ENCODE data around the gene EHMT1.

EHMT1 gene

DNA sequence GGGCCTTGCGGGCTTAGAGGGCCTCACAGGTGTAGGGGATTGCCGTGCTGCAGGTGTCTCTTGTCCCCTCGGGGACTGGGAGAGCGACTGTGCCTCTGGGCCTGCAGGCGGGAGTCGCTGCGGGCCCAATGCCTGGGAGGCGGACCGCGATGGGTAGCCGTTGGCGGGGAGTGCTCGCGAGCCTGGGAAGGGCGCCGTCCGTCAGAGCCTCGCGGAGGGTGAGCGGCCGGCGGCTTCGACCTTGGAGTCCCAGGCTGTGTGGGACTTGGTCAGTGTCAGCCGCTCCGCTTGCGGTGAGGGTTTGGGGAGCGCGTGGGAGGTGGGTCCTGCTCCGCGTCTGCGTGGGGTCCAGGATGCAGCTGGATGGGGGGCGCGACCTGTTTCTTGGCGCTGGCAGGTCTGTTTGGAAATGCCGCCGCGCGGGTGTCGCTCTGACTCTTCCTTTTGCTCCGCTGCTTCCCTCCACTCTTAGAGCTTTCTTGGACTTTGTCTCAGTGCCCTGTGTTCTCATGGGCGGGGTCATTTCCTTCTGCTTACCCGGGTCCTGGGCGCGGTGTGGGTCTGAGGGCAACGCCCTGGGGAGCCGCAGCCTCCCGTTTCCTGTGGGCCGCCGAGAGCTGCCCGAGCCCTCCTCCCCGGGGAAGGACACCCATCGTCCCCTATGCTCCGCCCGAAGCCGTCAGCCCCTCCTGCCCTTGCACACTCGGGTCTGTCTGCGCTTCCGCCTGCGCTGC, 169.9 kb downstream of the EHMT1 start:
- CTCF ChIA-PET: no interaction called here

DNA sequence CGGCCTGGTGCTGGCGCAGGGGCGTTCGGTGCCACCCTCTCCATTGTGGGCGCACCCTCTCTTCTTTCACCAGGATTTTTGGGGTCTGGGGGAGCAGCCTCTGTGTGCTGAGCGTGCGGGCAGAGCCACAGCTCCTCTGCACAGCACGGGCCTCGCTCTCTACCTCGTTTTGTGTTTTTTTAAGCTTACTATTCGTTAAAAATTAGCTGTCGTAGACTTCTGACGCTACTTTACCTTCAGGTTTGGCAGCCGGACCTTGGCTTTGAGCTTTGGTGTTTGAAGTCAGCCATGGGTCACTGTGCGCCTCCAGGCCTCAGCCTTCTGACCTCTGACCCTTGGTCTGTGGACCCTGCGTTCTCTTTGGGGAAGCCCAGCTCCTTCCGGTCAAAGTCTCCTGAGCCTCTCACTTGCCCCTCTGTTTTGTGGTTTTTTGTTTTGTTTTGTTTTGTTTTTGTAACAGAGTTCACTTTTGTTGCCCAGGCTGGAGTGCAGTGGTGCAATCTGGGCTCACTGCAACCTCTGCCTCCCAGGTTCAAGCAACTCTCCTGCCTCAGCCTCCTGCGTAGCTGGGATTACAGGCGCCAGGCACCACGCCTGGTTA, 170.6 kb downstream of the EHMT1 start:
- H3K27ac ChIP-seq (ENCODE audit: insufficient read depth in 1 of 2, low read depth in 1 of 2, low read length in 2 of 2, poor library complexity in 1 of 2, severe bottlenecking in 2 of 2): no peak overlapping the region
- DNase-seq: no peak
- no peaks in the 10 kb centered on the region for H3K9me3 ChIP-seq (ENCODE audit: control extremely low read depth in 1 of 5, control insufficient read depth in 4 of 5, insufficient read depth in 2 of 5, low read depth in 1 of 5, low read length in 4 of 5)
- ChIA-PET POLR2A (no interaction called here), CTCF (no interaction called here)
- WGBS (ENCODE audit: insufficient coverage): 91% methylated on average over 15 of the region's 20 CpGs
- H3K4me3 ChIP-seq (ENCODE audit: control insufficient read depth in 1 of 7, extremely low read depth in 1 of 7, insufficient read depth in 4 of 7, low read depth in 2 of 7, low read length in 6 of 7): no peak overlapping the region
- peaks cover 0 to 7% (median 0%) of the 10 kb centered on the region in 4 experiments for H3K4me1 ChIP-seq (ENCODE audit: control extremely low read depth in 1 of 4, control insufficient read depth in 4 of 4, insufficient read depth in 4 of 4, low read length in 3 of 4)
- H3K27me3 ChIP-seq (replicated peaks in 2 of 5; ENCODE audit: control insufficient read depth in 4 of 5, insufficient read depth in 5 of 5, low read length in 4 of 5): no peaks in the 10 kb centered on the region
- H3K36me3 ChIP-seq (ENCODE audit: control insufficient read depth in 4 of 4, insufficient read depth in 4 of 4, low read length in 3 of 4): peaks cover 18 to 83% (median 64%) of the 10 kb centered on the region in 4 experiments

More for the DNA sequence above, 169.9 kb downstream of the EHMT1 start:
- Histone ChIP-seq H3K9me3 (ENCODE audit: control extremely low read depth in 1 of 5, control insufficient read depth in 4 of 5, insufficient read depth in 2 of 5, low read depth in 1 of 5, low read length in 4 of 5) (no peaks in the 10 kb centered on the region), H3K27me3 (replicated peaks in 2 of 5; ENCODE audit: control insufficient read depth in 4 of 5, insufficient read depth in 5 of 5, low read length in 4 of 5) (no peaks in the 10 kb centered on the region), H3K27ac (ENCODE audit: insufficient read depth in 1 of 2, low read depth in 1 of 2, low read length in 2 of 2, poor library complexity in 1 of 2, severe bottlenecking in 2 of 2) (no peak overlapping the region), H3K36me3 (ENCODE audit: control insufficient read depth in 4 of 4, insufficient read depth in 4 of 4, low read length in 3 of 4) (peaks cover 18 to 86% (median 65%) of the 10 kb centered on the region in 4 experiments), H3K4me1 (ENCODE audit: control extremely low read depth in 1 of 4, control insufficient read depth in 4 of 4, insufficient read depth in 4 of 4, low read length in 3 of 4) (peaks cover 0 to 9% (median 0%) of the 10 kb centered on the region in 4 experiments), H3K4me3 (ENCODE audit: control insufficient read depth in 1 of 7, extremely low read depth in 1 of 7, insufficient read depth in 4 of 7, low read depth in 2 of 7, low read length in 6 of 7) (no peak overlapping the region)
- POLR2A ChIA-PET: no interaction called here
- WGBS (ENCODE audit: insufficient coverage): 95% methylated on average over 51 of the region's 59 CpGs
- peak in 1 of 3 donors; percentile 20 for DNase-seq

DNA sequence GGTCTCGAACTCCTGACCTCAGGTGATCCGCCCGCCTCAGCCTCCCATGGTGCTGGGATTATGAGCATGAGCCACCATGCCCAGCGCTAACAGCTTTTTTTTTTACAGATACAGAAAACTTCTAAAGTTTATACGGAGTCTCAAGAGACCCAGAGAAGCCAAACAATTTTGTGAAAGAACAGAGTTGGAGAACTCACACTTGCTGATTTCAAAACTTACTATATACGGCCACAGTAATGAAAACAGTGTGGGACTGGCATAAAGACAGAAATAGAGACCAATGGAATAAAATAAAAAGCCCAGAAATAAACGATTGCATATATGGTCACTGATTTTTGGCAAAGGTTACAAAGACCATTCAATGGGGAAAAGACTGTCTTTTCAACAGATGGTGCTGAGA, 173.1 kb downstream of the EHMT1 start:
- DNase-seq: no peak
- H3K4me1 ChIP-seq (ENCODE audit: control extremely low read depth in 1 of 4, control insufficient read depth in 4 of 4, insufficient read depth in 4 of 4, low read length in 3 of 4): no peaks in the 10 kb centered on the region
- WGBS (ENCODE audit: insufficient coverage): 100% methylated on average over 6 of the region's 7 CpGs
- POLR2A ChIA-PET: no interaction called here
- H3K27me3 ChIP-seq (replicated peaks in 2 of 5; ENCODE audit: control insufficient read depth in 4 of 5, insufficient read depth in 5 of 5, low read length in 4 of 5): no peaks in the 10 kb centered on the region
- H3K27ac ChIP-seq (ENCODE audit: insufficient read depth in 1 of 2, low read depth in 1 of 2, low read length in 2 of 2, poor library complexity in 1 of 2, severe bottlenecking in 2 of 2): no peak overlapping the region
- peaks cover 22 to 86% (median 63%) of the 10 kb centered on the region in 4 experiments for H3K36me3 ChIP-seq (ENCODE audit: control insufficient read depth in 4 of 4, insufficient read depth in 4 of 4, low read length in 3 of 4)
- H3K4me3 ChIP-seq (ENCODE audit: control insufficient read depth in 1 of 7, extremely low read depth in 1 of 7, insufficient read depth in 4 of 7, low read depth in 2 of 7, low read length in 6 of 7): no peak overlapping the region
- no peaks in the 10 kb centered on the region for H3K9me3 ChIP-seq (ENCODE audit: control extremely low read depth in 1 of 5, control insufficient read depth in 4 of 5, insufficient read depth in 2 of 5, low read depth in 1 of 5, low read length in 4 of 5)
- CTCF ChIA-PET: no interaction called here

DNA sequence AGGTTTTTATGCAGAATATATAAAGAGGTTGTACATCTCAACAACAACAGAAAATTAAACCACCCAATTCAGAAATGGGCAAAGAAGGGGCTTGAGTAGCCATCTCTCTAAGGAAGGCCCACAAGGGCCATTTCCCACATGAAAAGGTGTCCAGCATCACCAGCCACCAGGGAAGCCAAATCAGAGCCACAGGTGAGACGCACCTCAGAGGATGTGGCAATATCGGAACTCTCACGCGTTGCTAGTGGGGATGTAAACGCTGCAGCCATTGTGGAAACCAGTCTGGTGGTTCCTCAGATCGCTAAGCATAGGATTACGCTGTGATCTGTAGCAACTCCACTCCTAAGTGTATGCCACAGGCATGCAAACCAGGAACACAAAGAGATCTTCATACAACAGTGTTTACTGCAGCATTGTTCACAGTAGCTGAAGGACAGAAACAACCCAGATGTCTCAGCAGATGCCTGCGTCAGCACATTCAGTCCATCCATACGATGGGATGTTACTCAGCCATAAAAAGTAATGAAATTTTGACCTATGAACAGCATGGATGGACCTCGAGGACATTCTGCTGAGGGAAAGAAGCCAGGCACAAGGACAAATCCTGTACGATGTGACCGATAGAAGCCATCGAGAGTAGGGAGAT, 174.5 kb downstream of the EHMT1 start:
- 97% methylated on average over 13 of the region's 13 CpGs for WGBS (ENCODE audit: insufficient coverage)
- H3K27me3 ChIP-seq (replicated peaks in 2 of 5; ENCODE audit: control insufficient read depth in 4 of 5, insufficient read depth in 5 of 5, low read length in 4 of 5): no peaks in the 10 kb centered on the region
- DNase-seq: no peak
- ChIA-PET CTCF (no interaction called here), POLR2A (no interaction called here)
- H3K4me1 ChIP-seq (ENCODE audit: control extremely low read depth in 1 of 4, control insufficient read depth in 4 of 4, insufficient read depth in 4 of 4, low read length in 3 of 4): no peaks in the 10 kb centered on the region
- no peaks in the 10 kb centered on the region for H3K9me3 ChIP-seq (ENCODE audit: control extremely low read depth in 1 of 5, control insufficient read depth in 4 of 5, insufficient read depth in 2 of 5, low read depth in 1 of 5, low read length in 4 of 5)
- H3K27ac ChIP-seq (ENCODE audit: insufficient read depth in 1 of 2, low read depth in 1 of 2, low read length in 2 of 2, poor library complexity in 1 of 2, severe bottlenecking in 2 of 2): no peak overlapping the region
- no peak overlapping the region for H3K4me3 ChIP-seq (ENCODE audit: control insufficient read depth in 1 of 7, extremely low read depth in 1 of 7, insufficient read depth in 4 of 7, low read depth in 2 of 7, low read length in 6 of 7)
- peaks cover 18 to 86% (median 68%) of the 10 kb centered on the region in 4 experiments for H3K36me3 ChIP-seq (ENCODE audit: control insufficient read depth in 4 of 4, insufficient read depth in 4 of 4, low read length in 3 of 4)

DNA sequence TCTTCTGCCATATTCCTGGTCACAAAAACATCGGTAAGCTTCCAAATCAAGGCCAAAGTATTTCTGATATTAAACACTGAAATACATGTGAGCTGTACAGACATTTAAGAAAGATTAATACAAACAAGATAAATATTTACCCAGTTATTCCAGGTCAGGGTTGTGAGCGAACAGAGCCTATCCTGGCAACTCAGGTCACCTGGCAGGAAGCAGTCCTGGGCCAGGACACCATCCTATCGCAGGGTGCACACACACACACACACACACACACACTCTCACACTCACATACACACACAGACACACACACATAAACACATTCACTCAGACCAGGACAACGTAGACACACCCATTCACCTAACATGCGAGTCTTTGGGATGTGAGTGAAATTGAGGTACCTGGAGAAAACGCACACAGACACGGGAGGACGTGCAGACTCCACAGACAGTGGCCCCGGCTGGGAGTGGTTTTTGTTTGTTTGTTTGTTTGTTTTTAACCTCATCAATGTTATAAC, 176.4 kb downstream of the EHMT1 start:
- peaks cover 20 to 93% (median 74%) of the 10 kb centered on the region in 4 experiments for H3K36me3 ChIP-seq (ENCODE audit: control insufficient read depth in 4 of 4, insufficient read depth in 4 of 4, low read length in 3 of 4)
- POLR2A ChIA-PET: no interaction called here
- H3K27me3 ChIP-seq (replicated peaks in 2 of 5; ENCODE audit: control insufficient read depth in 4 of 5, insufficient read depth in 5 of 5, low read length in 4 of 5): no peaks in the 10 kb centered on the region
- DNase-seq: no peak
- 0% methylated on average over 1 of the region's 9 CpGs for WGBS (ENCODE audit: insufficient coverage)
- H3K4me1 ChIP-seq (ENCODE audit: control extremely low read depth in 1 of 4, control insufficient read depth in 4 of 4, insufficient read depth in 4 of 4, low read length in 3 of 4): no peaks in the 10 kb centered on the region
- CTCF ChIA-PET: no interaction called here
- no peak overlapping the region for H3K4me3 ChIP-seq (ENCODE audit: control insufficient read depth in 1 of 7, extremely low read depth in 1 of 7, insufficient read depth in 4 of 7, low read depth in 2 of 7, low read length in 6 of 7)
- H3K9me3 ChIP-seq (ENCODE audit: control extremely low read depth in 1 of 5, control insufficient read depth in 4 of 5, insufficient read depth in 2 of 5, low read depth in 1 of 5, low read length in 4 of 5): no peaks in the 10 kb centered on the region
- no peak overlapping the region for H3K27ac ChIP-seq (ENCODE audit: insufficient read depth in 1 of 2, low read depth in 1 of 2, low read length in 2 of 2, poor library complexity in 1 of 2, severe bottlenecking in 2 of 2)

DNA sequence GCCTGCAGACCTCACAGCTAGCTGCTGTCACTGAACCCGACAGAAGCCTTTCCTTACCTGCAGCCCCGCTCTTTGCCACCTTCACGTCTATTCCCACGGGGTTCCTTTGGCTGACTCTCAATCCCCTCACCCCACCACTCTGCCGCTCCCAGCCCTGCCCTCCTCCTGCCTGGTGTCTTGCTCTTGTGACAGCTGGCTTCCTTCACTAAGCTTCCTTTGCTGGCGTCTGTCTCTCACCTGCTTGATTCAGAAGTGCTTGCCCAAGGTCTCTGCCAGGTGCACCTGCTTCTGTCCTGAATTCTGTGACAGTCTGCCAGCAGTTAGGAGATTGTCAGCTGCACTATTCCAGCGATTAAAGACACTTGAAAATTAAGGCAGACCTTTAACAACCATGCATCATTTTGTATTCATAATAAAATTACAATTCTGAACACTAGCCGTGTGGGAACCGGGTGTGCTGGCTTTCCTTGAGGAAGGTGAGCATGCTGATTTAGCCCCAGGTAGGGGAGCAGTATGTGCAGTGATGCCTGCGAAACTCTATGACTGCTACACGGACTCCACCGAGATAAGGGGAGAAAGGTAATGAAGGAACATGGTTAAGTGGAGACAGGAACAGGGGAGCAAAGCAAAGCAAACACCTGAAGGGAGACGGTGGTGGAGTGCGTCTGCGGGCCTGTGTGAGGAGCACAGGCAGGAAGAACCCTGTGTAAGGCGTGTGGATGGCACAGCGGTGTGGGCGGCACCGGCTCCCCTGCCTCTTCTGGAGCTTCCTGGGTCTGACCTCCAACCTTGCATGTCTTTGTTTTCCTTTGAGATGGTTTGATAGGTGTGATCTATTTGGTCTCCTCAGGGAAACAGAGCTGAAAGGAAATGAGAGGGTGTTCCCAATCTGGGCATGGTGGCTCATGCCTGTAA, 178.7 kb downstream of the EHMT1 start:
- H3K27me3 ChIP-seq (replicated peaks in 2 of 5; ENCODE audit: control insufficient read depth in 4 of 5, insufficient read depth in 5 of 5, low read length in 4 of 5): no peaks in the 10 kb centered on the region
- no peak overlapping the region for H3K4me3 ChIP-seq (ENCODE audit: control insufficient read depth in 1 of 7, extremely low read depth in 1 of 7, insufficient read depth in 4 of 7, low read depth in 2 of 7, low read length in 6 of 7)
- no peak overlapping the region for H3K27ac ChIP-seq (ENCODE audit: insufficient read depth in 1 of 2, low read depth in 1 of 2, low read length in 2 of 2, poor library complexity in 1 of 2, severe bottlenecking in 2 of 2)
- no peaks in the 10 kb centered on the region for H3K4me1 ChIP-seq (ENCODE audit: control extremely low read depth in 1 of 4, control insufficient read depth in 4 of 4, insufficient read depth in 4 of 4, low read length in 3 of 4)
- no peak for DNase-seq
- 96% methylated on average over 11 of the region's 19 CpGs for WGBS (ENCODE audit: insufficient coverage)
- POLR2A ChIA-PET: no interaction called here
- H3K36me3 ChIP-seq (ENCODE audit: control insufficient read depth in 4 of 4, insufficient read depth in 4 of 4, low read length in 3 of 4): peaks cover 17 to 90% (median 73%) of the 10 kb centered on the region in 4 experiments
- H3K9me3 ChIP-seq (ENCODE audit: control extremely low read depth in 1 of 5, control insufficient read depth in 4 of 5, insufficient read depth in 2 of 5, low read depth in 1 of 5, low read length in 4 of 5): no peaks in the 10 kb centered on the region
- CTCF ChIA-PET: no interaction called here
